HepG2 (cell line): ENCODE measurements around the gene ARIH2. TPM values are rescaled to one million over a fixed set of nuclear protein-coding genes. Genes with fewer than 3 reads are reported as not detected.

ENCODE experiments used
- ATF1 ChIP-seq: IDR thresholded peaks from 2 replicates; pipeline ENCODE4 v1.6.1; 2016; ENCODE audit warnings: mild to moderate bottlenecking, control low read depth
- HIVEP1 ChIP-seq: sonication (generic); formaldehyde crosslinking; IDR thresholded peaks from 2 replicates; pipeline ENCODE4 v1.4.0; 2020; ENCODE audit warnings: mild to moderate bottlenecking, missing genetic modification reagents
- MBD4 ChIP-seq: IDR thresholded peaks from 2 replicates; pipeline ENCODE4 v1.6.1; 2012; ENCODE audit warnings: low read length, inconsistent platforms, borderline replicate concordance
- SOX13 ChIP-seq, 3 experiments: fragments of 450-650 bp in 1 of 3; sonication (generic) in 1 of 3; formaldehyde crosslinking in 1 of 3; IDR thresholded peaks in 2 of 3; conservative IDR thresholded peaks in 1 of 3; 2 replicates each; pipeline versions ENCODE4 v1.5.0 to v1.6.1; 2016 to 2020; ENCODE audit warnings: antibody characterized with exemption in 1 of 3, mild to moderate bottlenecking in 1 of 3, missing compliant biosample characterization in 1 of 3, missing genetic modification reagents in 1 of 3, moderate library complexity in 1 of 3
- SYNCRIP ChIP-seq: fragments of 200-400 bp; formaldehyde crosslinking; IDR thresholded peaks from 2 replicates; pipeline ENCODE4 v1.6.1; 2018; ENCODE audit warnings: mild to moderate bottlenecking, low read depth, low read length; ENCODE audit not compliant: insufficient read depth
- TGIF2 ChIP-seq: IDR thresholded peaks from 2 replicates; pipeline ENCODE4 v1.6.1; 2016; ENCODE audit warnings: control low read depth, missing compliant biosample characterization
- ZNF143 ChIP-seq: sonication (generic); formaldehyde crosslinking; IDR thresholded peaks from 2 replicates; pipeline ENCODE4 v1.4.0; 2020; ENCODE audit warnings: missing genetic modification reagents
- ZNF326 ChIP-seq: sonication (generic); formaldehyde crosslinking; IDR thresholded peaks from 2 replicates; pipeline ENCODE4 v1.4.0; 2020; ENCODE audit warnings: missing genetic modification reagents, borderline replicate concordance
- ZNF530 ChIP-seq: sonication (generic); formaldehyde crosslinking; IDR thresholded peaks from 2 replicates; pipeline ENCODE4 v1.5.0; 2020; ENCODE audit warnings: low read depth, mild to moderate bottlenecking, missing genetic modification reagents
- ZNF550 ChIP-seq: sonication (generic); formaldehyde crosslinking; IDR thresholded peaks from 2 replicates; pipeline ENCODE4 v1.4.0; 2020; ENCODE audit warnings: mild to moderate bottlenecking, missing genetic modification reagents, borderline replicate concordance
- ZNF737 ChIP-seq: sonication (generic); formaldehyde crosslinking; IDR thresholded peaks from 2 replicates; pipeline ENCODE4 v1.5.0; 2020; ENCODE audit warnings: missing genetic modification reagents, mild to moderate bottlenecking, borderline replicate concordance
- polyA plus RNA-seq, 8 experiments: library from polyadenylated mRNA; depleted of rRNA in 3 of 8; stranded (reverse) in 7 of 8; unstranded in 1 of 8; fragments of >200 nt; fragmentation: Illumina TruSeq in 4 of 8; extraction: Trizol in 4 of 8; gene quantifications; 2 replicates each; pipeline versions ENCODE4 v1.2.1 to v1.2.3, GENCODE V29; 2011 to 2016; ENCODE audit warnings: low read depth in 4 of 8, missing spikeins in 1 of 8, mixed read lengths in 1 of 8; ENCODE audit not compliant: insufficient read depth in 1 of 8
- total RNA-seq, 5 experiments: library from RNA; depleted of rRNA; stranded (reverse); fragments of >200 nt; fragmentation: Illumina TruSeq; extraction: Trizol; gene quantifications; 2 replicates each; pipeline ENCODE4 v1.2.3, GENCODE V29; 2016; ENCODE audit warnings: low read depth in 1 of 5
- TF ChIP-seq, protein P1 (sequence below): sonication (generic); formaldehyde crosslinking; IDR thresholded peaks from 2 replicates; pipeline ENCODE4 v1.9.0; 2021; ENCODE audit warnings: missing genetic modification reagents, borderline replicate concordance
- TF ChIP-seq, protein P2 (sequence below): sonication (generic); formaldehyde crosslinking; IDR thresholded peaks from 2 replicates; pipeline ENCODE4 v1.8.1; 2022; ENCODE audit warnings: low read depth, mild to moderate bottlenecking, missing genetic modification reagents
- TF ChIP-seq, protein P3 (sequence below): sonication (generic); formaldehyde crosslinking; IDR thresholded peaks from 2 replicates; pipeline ENCODE4 v1.5.0; 2020; ENCODE audit warnings: missing genetic modification reagents
- TF ChIP-seq, protein P4 (sequence below): sonication (generic); formaldehyde crosslinking; IDR thresholded peaks from 2 replicates; pipeline ENCODE4 v1.4.0; 2020; ENCODE audit warnings: mild to moderate bottlenecking, missing genetic modification reagents
- TF ChIP-seq, protein P5 (sequence below): sonication (generic); formaldehyde crosslinking; IDR thresholded peaks from 2 replicates; pipeline ENCODE4 v1.4.0; 2020; ENCODE audit warnings: missing genetic modification reagents, borderline replicate concordance

Gene ARIH2
- total and polyA plus RNA-seq, 2 of the 13 experiments (the other 11 are each of a cell fraction or from before 2014, with no cell fraction given), result 64.8 to 83.3 TPM

DNA sequence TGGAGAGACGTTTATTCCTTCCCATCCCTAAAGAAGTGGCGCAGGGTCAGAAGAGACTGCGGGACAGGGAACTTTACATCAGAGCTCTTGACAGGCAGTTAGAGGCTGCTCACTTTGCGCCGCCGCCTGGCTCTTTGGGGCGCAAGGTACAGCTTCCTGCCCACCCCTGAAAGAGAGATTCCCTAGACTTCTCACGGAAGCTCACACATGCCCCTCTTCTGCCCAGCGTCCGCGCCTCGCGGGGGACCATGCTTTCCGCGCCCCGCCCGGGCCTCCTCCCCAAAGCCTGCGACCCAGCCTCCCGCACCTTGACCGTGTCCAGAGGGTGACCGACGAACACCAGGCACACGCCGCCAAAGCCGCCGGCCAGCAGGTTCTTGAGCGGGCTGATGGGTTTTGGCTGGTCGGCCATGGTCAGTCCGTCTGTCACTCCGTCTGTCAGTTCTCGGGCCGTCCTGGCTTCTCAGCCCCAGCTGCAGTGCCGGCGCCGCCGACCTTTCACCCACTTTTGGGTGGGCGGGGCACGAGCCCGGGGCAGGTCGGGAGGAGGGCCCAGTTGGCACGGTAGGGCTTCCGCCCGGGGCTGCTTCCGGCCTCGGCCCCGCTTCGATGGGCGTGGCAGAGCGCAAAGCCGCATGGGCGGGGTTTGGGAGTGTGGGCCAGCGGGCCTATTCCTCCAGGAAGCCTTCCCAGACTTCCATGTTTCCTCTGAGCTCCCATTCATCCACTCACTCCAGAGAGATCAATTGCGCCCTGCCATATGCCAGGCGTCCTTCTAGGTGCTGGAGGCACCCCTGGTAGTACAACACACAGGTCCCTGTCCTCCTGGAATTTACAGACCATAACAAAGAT is 20.0 kb upstream of the ARIH2 start, which contains the start of gene SLC25A20 (continued):
- TF ChIP-seq, protein P1, sequence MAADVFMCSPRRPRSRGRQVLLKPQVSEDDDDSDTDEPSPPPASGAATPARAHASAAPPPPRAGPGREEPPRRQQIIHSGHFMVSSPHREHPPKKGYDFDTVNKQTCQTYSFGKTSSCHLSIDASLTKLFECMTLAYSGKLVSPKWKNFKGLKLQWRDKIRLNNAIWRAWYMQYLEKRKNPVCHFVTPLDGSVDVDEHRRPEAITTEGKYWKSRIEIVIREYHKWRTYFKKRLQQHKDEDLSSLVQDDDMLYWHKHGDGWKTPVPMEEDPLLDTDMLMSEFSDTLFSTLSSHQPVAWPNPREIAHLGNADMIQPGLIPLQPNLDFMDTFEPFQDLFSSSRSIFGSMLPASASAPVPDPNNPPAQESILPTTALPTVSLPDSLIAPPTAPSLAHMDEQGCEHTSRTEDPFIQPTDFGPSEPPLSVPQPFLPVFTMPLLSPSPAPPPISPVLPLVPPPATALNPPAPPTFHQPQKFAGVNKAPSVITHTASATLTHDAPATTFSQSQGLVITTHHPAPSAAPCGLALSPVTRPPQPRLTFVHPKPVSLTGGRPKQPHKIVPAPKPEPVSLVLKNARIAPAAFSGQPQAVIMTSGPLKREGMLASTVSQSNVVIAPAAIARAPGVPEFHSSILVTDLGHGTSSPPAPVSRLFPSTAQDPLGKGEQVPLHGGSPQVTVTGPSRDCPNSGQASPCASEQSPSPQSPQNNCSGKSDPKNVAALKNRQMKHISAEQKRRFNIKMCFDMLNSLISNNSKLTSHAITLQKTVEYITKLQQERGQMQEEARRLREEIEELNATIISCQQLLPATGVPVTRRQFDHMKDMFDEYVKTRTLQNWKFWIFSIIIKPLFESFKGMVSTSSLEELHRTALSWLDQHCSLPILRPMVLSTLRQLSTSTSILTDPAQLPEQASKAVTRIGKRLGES (CRISPR knock-in tag), result no peak
- TF ChIP-seq ZNF737 (CRISPR knock-in tag), result 0 out of 2 replicates have a peak, but pooled peaks have one; percentile 56
- TF ChIP-seq ZNF550 (CRISPR knock-in tag), result no peak
- TF ChIP-seq, protein P2, sequence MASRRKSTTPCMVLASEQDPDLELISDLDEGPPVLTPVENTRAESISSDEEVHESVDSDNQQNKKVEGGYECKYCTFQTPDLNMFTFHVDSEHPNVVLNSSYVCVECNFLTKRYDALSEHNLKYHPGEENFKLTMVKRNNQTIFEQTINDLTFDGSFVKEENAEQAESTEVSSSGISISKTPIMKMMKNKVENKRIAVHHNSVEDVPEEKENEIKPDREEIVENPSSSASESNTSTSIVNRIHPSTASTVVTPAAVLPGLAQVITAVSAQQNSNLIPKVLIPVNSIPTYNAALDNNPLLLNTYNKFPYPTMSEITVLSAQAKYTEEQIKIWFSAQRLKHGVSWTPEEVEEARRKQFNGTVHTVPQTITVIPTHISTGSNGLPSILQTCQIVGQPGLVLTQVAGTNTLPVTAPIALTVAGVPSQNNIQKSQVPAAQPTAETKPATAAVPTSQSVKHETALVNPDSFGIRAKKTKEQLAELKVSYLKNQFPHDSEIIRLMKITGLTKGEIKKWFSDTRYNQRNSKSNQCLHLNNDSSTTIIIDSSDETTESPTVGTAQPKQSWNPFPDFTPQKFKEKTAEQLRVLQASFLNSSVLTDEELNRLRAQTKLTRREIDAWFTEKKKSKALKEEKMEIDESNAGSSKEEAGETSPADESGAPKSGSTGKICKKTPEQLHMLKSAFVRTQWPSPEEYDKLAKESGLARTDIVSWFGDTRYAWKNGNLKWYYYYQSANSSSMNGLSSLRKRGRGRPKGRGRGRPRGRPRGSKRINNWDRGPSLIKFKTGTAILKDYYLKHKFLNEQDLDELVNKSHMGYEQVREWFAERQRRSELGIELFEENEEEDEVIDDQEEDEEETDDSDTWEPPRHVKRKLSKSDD (CRISPR knock-in tag), result no peak; the same call in 1 of the 2 replicates
- TF ChIP-seq, protein P3, sequence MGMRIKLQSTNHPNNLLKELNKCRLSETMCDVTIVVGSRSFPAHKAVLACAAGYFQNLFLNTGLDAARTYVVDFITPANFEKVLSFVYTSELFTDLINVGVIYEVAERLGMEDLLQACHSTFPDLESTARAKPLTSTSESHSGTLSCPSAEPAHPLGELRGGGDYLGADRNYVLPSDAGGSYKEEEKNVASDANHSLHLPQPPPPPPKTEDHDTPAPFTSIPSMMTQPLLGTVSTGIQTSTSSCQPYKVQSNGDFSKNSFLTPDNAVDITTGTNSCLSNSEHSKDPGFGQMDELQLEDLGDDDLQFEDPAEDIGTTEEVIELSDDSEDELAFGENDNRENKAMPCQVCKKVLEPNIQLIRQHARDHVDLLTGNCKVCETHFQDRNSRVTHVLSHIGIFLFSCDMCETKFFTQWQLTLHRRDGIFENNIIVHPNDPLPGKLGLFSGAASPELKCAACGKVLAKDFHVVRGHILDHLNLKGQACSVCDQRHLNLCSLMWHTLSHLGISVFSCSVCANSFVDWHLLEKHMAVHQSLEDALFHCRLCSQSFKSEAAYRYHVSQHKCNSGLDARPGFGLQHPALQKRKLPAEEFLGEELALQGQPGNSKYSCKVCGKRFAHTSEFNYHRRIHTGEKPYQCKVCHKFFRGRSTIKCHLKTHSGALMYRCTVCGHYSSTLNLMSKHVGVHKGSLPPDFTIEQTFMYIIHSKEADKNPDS (CRISPR knock-in tag), result 0 out of 2 replicates have a peak, but pooled peaks have one; percentile 54
- no peak for TF ChIP-seq ATF1 (CRISPR knock-in tag)
- no peak for TF ChIP-seq SYNCRIP
- peak; percentile 84 for TF ChIP-seq ZNF143 (CRISPR knock-in tag)
- no peak for TF ChIP-seq ZNF530 (CRISPR knock-in tag)
- no peak for TF ChIP-seq ZNF326
- TF ChIP-seq MBD4, result no peak
- TF ChIP-seq, protein P4, sequence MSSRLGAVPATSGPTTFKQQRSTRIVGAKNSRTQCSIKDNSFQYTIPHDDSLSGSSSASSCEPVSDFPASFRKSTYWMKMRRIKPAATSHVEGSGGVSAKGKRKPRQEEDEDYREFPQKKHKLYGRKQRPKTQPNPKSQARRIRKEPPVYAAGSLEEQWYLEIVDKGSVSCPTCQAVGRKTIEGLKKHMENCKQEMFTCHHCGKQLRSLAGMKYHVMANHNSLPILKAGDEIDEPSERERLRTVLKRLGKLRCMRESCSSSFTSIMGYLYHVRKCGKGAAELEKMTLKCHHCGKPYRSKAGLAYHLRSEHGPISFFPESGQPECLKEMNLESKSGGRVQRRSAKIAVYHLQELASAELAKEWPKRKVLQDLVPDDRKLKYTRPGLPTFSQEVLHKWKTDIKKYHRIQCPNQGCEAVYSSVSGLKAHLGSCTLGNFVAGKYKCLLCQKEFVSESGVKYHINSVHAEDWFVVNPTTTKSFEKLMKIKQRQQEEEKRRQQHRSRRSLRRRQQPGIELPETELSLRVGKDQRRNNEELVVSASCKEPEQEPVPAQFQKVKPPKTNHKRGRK, result no peak
- TF ChIP-seq SOX13 (IDR thresholded peaks at IDR 0.05), result no peak
- peak in 1 of 2 experiments; percentile 42; a peak in 1 of 4 replicates for TF ChIP-seq SOX13 (CRISPR knock-in tag; conservative IDR thresholded peaks at IDR 0.05 in 1 of 2, IDR thresholded peaks at IDR 0.05 in 1 of 2)
- TF ChIP-seq HIVEP1 (CRISPR knock-in tag), result peak; percentile 60
- TF ChIP-seq, protein P5, sequence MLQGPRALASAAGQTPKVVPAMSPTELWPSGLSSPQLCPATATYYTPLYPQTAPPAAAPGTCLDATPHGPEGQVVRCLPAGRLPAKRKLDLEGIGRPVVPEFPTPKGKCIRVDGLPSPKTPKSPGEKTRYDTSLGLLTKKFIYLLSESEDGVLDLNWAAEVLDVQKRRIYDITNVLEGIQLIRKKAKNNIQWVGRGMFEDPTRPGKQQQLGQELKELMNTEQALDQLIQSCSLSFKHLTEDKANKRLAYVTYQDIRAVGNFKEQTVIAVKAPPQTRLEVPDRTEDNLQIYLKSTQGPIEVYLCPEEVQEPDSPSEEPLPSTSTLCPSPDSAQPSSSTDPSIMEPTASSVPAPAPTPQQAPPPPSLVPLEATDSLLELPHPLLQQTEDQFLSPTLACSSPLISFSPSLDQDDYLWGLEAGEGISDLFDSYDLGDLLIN (CRISPR knock-in tag), result no peak
- TF ChIP-seq TGIF2 (CRISPR knock-in tag), result peak; percentile 93
